Sigmoid colon (tissue), 4 donors: ENCODE data around the gene DMRTA2.

ENCODE experiments used
- POLR2A ChIP-seq, 2 donors: fragments of 450-650 bp; IDR thresholded peaks; one replicate each; pipeline ENCODE4 v1.6.1; 2016; ENCODE audit warnings: antibody characterized with exemption in 2 of 2, mild to moderate bottlenecking in 2 of 2, moderate library complexity in 2 of 2
- POLR2AphosphoS5 ChIP-seq, 4 donors: sonication (generic); formaldehyde crosslinking; IDR thresholded peaks; one replicate each; pipeline ENCODE4 v1.6.1; 2017; ENCODE audit warnings: antibody characterized with exemption in 4 of 4

- TF ChIP-seq POLR2A (IDR thresholded peaks at IDR 0.05) (no peak), POLR2AphosphoS5 (IDR thresholded peaks at IDR 0.05) (no peak)
These were observed 3.5 kb upstream of the DMRTA2 start for GRCh38 chr1:50426702-50427085.
